HFFc6 (cell line): ENCODE results near the gene ITGA6. TPM values are rescaled to one million over a fixed set of nuclear protein-coding genes. Genes with fewer than 3 reads are reported as not detected.

ENCODE experiments used
- DNase-seq: peaks from one replicate; pipeline ENCODE4 v3.0.0-alpha.2; 2018
- H3K27ac Mint-ChIP-seq: 2 replicates; pipeline ENCODE4 v1.8.0; 2020; ENCODE audit warnings: mild to moderate bottlenecking, mixed read lengths
- H3K27me3 Mint-ChIP-seq: 2 replicates; pipeline ENCODE4 v1.8.0; 2021; ENCODE audit warnings: mild to moderate bottlenecking, moderate library complexity, mixed read lengths; ENCODE audit not compliant: insufficient read depth
- H3K36me3 Mint-ChIP-seq: 2 replicates; pipeline ENCODE4 v1.8.0; 2021; ENCODE audit warnings: low read depth, mixed read lengths
- H3K4me1 Mint-ChIP-seq: 2 replicates; pipeline ENCODE4 v1.8.0; 2020; ENCODE audit warnings: low read depth, mixed read lengths
- H3K4me3 Mint-ChIP-seq: 2 replicates; pipeline ENCODE4 v1.8.0; 2020; ENCODE audit warnings: mild to moderate bottlenecking, moderate library complexity, mixed read lengths
- H3K9me3 Mint-ChIP-seq: 2 replicates; pipeline ENCODE4 v1.8.0; 2020; ENCODE audit warnings: mild to moderate bottlenecking, mixed read lengths
- CTCF ChIP-seq: fragments of 200-600 bp; sonication (generic); IDR thresholded peaks from 2 replicates; pipeline ENCODE4 v1.5.0; 2021; ENCODE audit warnings: antibody characterized with exemption, mild to moderate bottlenecking
- total RNA-seq, 6 experiments: library from RNA; stranded (reverse); fragmentation: NEBNext Ultra II Directional; extraction: Animal tissue kit (Norgen Biotek cat#: 25700); gene quantifications; 2 replicates in 1 of 6; 3 replicates in 5 of 6; pipeline ENCODE4 v1.2.3, GENCODE V29; 2021

Gene ITGA6
- total RNA-seq, 6 experiments from 2014 or later: 143 to 270 (median 148) TPM

GRCh38 chr2:172478353-172478752 lies 51.0 kb downstream of the ITGA6 start:
- Mint-ChIP-seq H3K27ac (no peak overlapping the region), H3K4me3 (no peak overlapping the region), H3K36me3 (peaks cover 12% of the 10 kb centered on the region), H3K4me1 (peaks cover 28% of the 10 kb centered on the region), H3K9me3 (no peaks in the 10 kb centered on the region), H3K27me3 (no peaks in the 10 kb centered on the region; the same call in 1 of the 2 replicates)
- DNase-seq: no peak
- TF ChIP-seq CTCF: no peak

- Mint-ChIP-seq H3K9me3 (no peaks in the 10 kb centered on the region), H3K27ac (peak overlapping the region; percentile 68), H3K36me3 (peaks cover 10% of the 10 kb centered on the region), H3K4me3 (peak overlapping the region; percentile 44; the same call in 1 of the 2 replicates), H3K27me3 (no peaks in the 10 kb centered on the region; the same call in 1 of the 2 replicates), H3K4me1 (peaks cover 28% of the 10 kb centered on the region)
- no peak for TF ChIP-seq CTCF
- peak; percentile 26 for DNase-seq
Measured at GRCh38 chr2:172480301-172481218, 53.2 kb downstream of the ITGA6 start.

GRCh38 chr2:172481507-172482262 lies 54.3 kb downstream of the ITGA6 start:
- TF ChIP-seq CTCF: no peak; the same call in 1 of the 2 replicates
- H3K9me3 Mint-ChIP-seq: no peaks in the 10 kb centered on the region
- H3K27me3 Mint-ChIP-seq: no peaks in the 10 kb centered on the region; the same call in 1 of the 2 replicates
- H3K27ac Mint-ChIP-seq: no peak overlapping the region
- peaks cover 28% of the 10 kb centered on the region for H3K4me1 Mint-ChIP-seq
- no peak for DNase-seq
- H3K36me3 Mint-ChIP-seq: peaks cover 11% of the 10 kb centered on the region
- H3K4me3 Mint-ChIP-seq: no peak overlapping the region

GRCh38 chr2:172484253-172484652 lies 56.9 kb downstream of the ITGA6 start:
- Mint-ChIP-seq H3K9me3 (no peaks in the 10 kb centered on the region), H3K27me3 (no peaks in the 10 kb centered on the region), H3K4me1 (peaks cover 28% of the 10 kb centered on the region), H3K36me3 (peaks cover 11% of the 10 kb centered on the region), H3K4me3 (no peak overlapping the region), H3K27ac (no peak overlapping the region)
- peak; percentile 18 for DNase-seq
- TF ChIP-seq CTCF: peak; percentile 66

- no peaks in the 10 kb centered on the region for H3K27me3 Mint-ChIP-seq
- TF ChIP-seq CTCF: no peak; the same call in 1 of the 2 replicates
- H3K9me3 Mint-ChIP-seq: no peaks in the 10 kb centered on the region
- no peak overlapping the region for H3K27ac Mint-ChIP-seq
- peaks cover 8% of the 10 kb centered on the region for H3K36me3 Mint-ChIP-seq
- DNase-seq: no peak
- H3K4me1 Mint-ChIP-seq: peaks cover 24% of the 10 kb centered on the region
- H3K4me3 Mint-ChIP-seq: no peak overlapping the region
Measured at GRCh38 chr2:172484706-172485105, 57.3 kb downstream of the ITGA6 start.
